DND-41 (cell line): ENCODE data around the gene TTN.

Source experiments
- CTCF ChIP-seq: IDR thresholded peaks from 2 replicates; pipeline ENCODE4 v1.5.1; 2012; ENCODE audit warnings: borderline replicate concordance, low read length, moderate library complexity, mild to moderate bottlenecking; ENCODE audit not compliant: poor library complexity, severe bottlenecking; ENCODE audit errors: extremely low read depth
- EZH2 ChIP-seq: IDR thresholded peaks from 3 replicates; pipeline ENCODE4 v1.6.1; 2012; ENCODE audit warnings: borderline replicate concordance, low read depth, mild to moderate bottlenecking, moderate library complexity, low read length, inconsistent platforms; ENCODE audit not compliant: severe bottlenecking

- TF ChIP-seq CTCF (no peak), EZH2 (no peak)
These were observed 277.1 kb downstream of the TTN start for GRCh38 chr2:178530131-178530530.
